SU-DHL-6 (cell line): Measurements from ENCODE around the gene CCDC169.

Experiments used
- H2AFZ ChIP-seq: fragments of 200-600 bp; sonication (generic); 2 replicates; pipeline ENCODE4 v1.6.1; 2014; ENCODE audit warnings: low read depth, mild to moderate bottlenecking, moderate library complexity, mixed read lengths, antibody characterized with exemption, low read length; ENCODE audit not compliant: severe bottlenecking
- H3F3A ChIP-seq: fragments of 200-600 bp; shearing (Covaris generic); 2 replicates; pipeline ENCODE4 v1.6.0; 2016; ENCODE audit warnings: antibody characterized with exemption, mild to moderate bottlenecking; ENCODE audit not compliant: insufficient read depth
- H3K27ac ChIP-seq: fragments of 200-600 bp; sonication (generic); 2 replicates; pipeline ENCODE4 v1.5.1; 2016; ENCODE audit warnings: low read depth, mild to moderate bottlenecking, low read length, moderate library complexity, mixed read lengths
- H3K27me3 ChIP-seq: fragments of 200-600 bp; sonication (generic), shearing (Covaris generic); 2 replicates; pipeline ENCODE4 v1.6.0; 2014; ENCODE audit warnings: mild to moderate bottlenecking, low read length
- H3K36me3 ChIP-seq: fragments of 200-600 bp; sonication (generic); 2 replicates; pipeline ENCODE4 v1.6.1; 2014; ENCODE audit warnings: mild to moderate bottlenecking, low read length, mixed read lengths
- H3K4me2 ChIP-seq: fragments of 300-600, 200-600 bp; shearing (Covaris generic), sonication (generic); 2 replicates; pipeline ENCODE4 v1.6.0; 2014; ENCODE audit warnings: low read length, low read depth, mild to moderate bottlenecking; ENCODE audit not compliant: poor library complexity, severe bottlenecking
- H3K4me3 ChIP-seq: fragments of 200-600 bp; sonication (generic); 2 replicates; pipeline ENCODE4 v1.5.1; 2014; ENCODE audit warnings: antibody characterized with exemption, low read length, mild to moderate bottlenecking, mixed read lengths; ENCODE audit not compliant: insufficient read depth, poor library complexity, severe bottlenecking
- H3K79me2 ChIP-seq: fragments of 200-600 bp; sonication (generic); 2 replicates; pipeline ENCODE4 v1.6.1; 2014; ENCODE audit warnings: mild to moderate bottlenecking, low read length, moderate library complexity; ENCODE audit not compliant: insufficient read depth
- H3K9ac ChIP-seq: fragments of 200-600 bp; sonication (generic); 2 replicates; pipeline ENCODE4 v1.7.0; 2014; ENCODE audit warnings: mild to moderate bottlenecking, low read length
- H3K9me2 ChIP-seq: fragments of 200-600 bp; sonication (generic); replicated peaks from 2 replicates; pipeline ENCODE4 v1.6.1; 2014; ENCODE audit warnings: low read length; ENCODE audit not compliant: insufficient read depth
- H3K9me3 ChIP-seq: fragments of 200-600 bp; sonication (generic); 2 replicates; pipeline ENCODE4 v1.6.1; 2014; ENCODE audit warnings: low read length, mixed read lengths; ENCODE audit not compliant: insufficient read depth
- H4K20me1 ChIP-seq: fragments of 200-600 bp; sonication (generic); 2 replicates; pipeline ENCODE4 v1.6.1; 2014; ENCODE audit warnings: low read depth, mild to moderate bottlenecking, antibody characterized with exemption, low read length, moderate library complexity, mixed read lengths
- CTCF ChIP-seq: fragments of 200-600 bp; sonication (generic); IDR thresholded peaks from one replicate; pipeline ENCODE4 v1.5.1; 2017; ENCODE audit warnings: antibody characterized with exemption, mild to moderate bottlenecking, low read length, moderate library complexity; ENCODE audit not compliant: insufficient read depth, poor library complexity, severe bottlenecking
- EZH2phosphoT487 ChIP-seq: fragments of 200-600 bp; sonication (generic), shearing (Covaris generic); conservative IDR thresholded peaks from 2 replicates; pipeline ENCODE4 v1.6.1; 2018; ENCODE audit warnings: mild to moderate bottlenecking, antibody characterized with exemption, low read length, moderate library complexity, mixed read lengths

The CCDC169 gene

GRCh38 chr13:36188441-36188840 lies 109.2 kb downstream of the CCDC169 start:
- TF ChIP-seq CTCF = no peak
- no peak for TF ChIP-seq EZH2phosphoT487
- H3K9me2 ChIP-seq = no peaks in the 10 kb centered on the region
- H3K9ac ChIP-seq = no peak overlapping the region
- no peak overlapping the region for H2AFZ ChIP-seq
- no peak overlapping the region for H3K4me3 ChIP-seq
- H3K27ac ChIP-seq = no peak overlapping the region
- no peaks in the 10 kb centered on the region for H3K27me3 ChIP-seq
- no peaks in the 10 kb centered on the region for H3K36me3 ChIP-seq
- no peak overlapping the region for H3K4me2 ChIP-seq
- no peaks in the 10 kb centered on the region for H3K9me3 ChIP-seq
- no peaks in the 10 kb centered on the region for H3F3A ChIP-seq
- no peaks in the 10 kb centered on the region for H3K79me2 ChIP-seq
- no peaks in the 10 kb centered on the region for H4K20me1 ChIP-seq

DNA sequence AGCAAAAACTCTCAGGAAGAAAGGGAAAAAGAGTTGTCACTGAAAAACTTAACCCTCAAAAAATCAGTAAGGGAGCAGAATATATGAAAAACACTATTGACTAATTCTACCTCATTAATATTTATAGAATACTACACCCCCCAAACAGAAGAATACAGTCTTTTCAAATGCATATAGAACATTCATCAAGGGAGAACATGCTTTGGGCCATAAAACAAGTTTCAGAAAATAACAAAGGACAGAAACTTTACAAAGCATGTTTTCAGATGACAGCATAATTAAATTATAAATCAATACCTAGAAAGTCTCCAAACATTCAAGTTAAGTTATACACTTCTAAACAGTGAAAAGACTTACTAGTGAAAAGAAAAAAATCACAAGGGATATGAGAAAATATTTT lies 113.7 kb downstream of the CCDC169 start:
- H3F3A ChIP-seq = no peaks in the 10 kb centered on the region
- no peaks in the 10 kb centered on the region for H3K9me2 ChIP-seq
- H3K9ac ChIP-seq = no peak overlapping the region

More for the DNA sequence above, 113.7 kb downstream of the CCDC169 start:
- Histone ChIP-seq H2AFZ (no peak overlapping the region), H3K4me2 (no peak overlapping the region), H3K36me3 (no peaks in the 10 kb centered on the region), H3K79me2 (no peaks in the 10 kb centered on the region), H3K27me3 (no peaks in the 10 kb centered on the region), H3K4me3 (no peak overlapping the region), H3K27ac (no peak overlapping the region), H3K9me3 (no peaks in the 10 kb centered on the region; the same call in 1 of the 2 replicates), H4K20me1 (no peaks in the 10 kb centered on the region)
- no peak for TF ChIP-seq EZH2phosphoT487
- no peak for TF ChIP-seq CTCF
